HFFc6 (cell line): ENCODE data around the gene KRT6A. TPM values are rescaled to one million over a fixed set of nuclear protein-coding genes. Genes with fewer than 3 reads are reported as not detected.

Experiments
- DNase-seq: peaks from one replicate; pipeline ENCODE4 v3.0.0-alpha.2; 2018
- H3K27ac Mint-ChIP-seq: 2 replicates; pipeline ENCODE4 v1.8.0; 2020; ENCODE audit warnings: mild to moderate bottlenecking, mixed read lengths
- H3K27me3 Mint-ChIP-seq: 2 replicates; pipeline ENCODE4 v1.8.0; 2021; ENCODE audit warnings: mild to moderate bottlenecking, moderate library complexity, mixed read lengths; ENCODE audit not compliant: insufficient read depth
- H3K36me3 Mint-ChIP-seq: 2 replicates; pipeline ENCODE4 v1.8.0; 2021; ENCODE audit warnings: low read depth, mixed read lengths
- H3K4me1 Mint-ChIP-seq: 2 replicates; pipeline ENCODE4 v1.8.0; 2020; ENCODE audit warnings: low read depth, mixed read lengths
- H3K4me3 Mint-ChIP-seq: 2 replicates; pipeline ENCODE4 v1.8.0; 2020; ENCODE audit warnings: mild to moderate bottlenecking, moderate library complexity, mixed read lengths
- H3K9me3 Mint-ChIP-seq: 2 replicates; pipeline ENCODE4 v1.8.0; 2020; ENCODE audit warnings: mild to moderate bottlenecking, mixed read lengths
- CTCF ChIP-seq: fragments of 200-600 bp; sonication (generic); IDR thresholded peaks from 2 replicates; pipeline ENCODE4 v1.5.0; 2021; ENCODE audit warnings: antibody characterized with exemption, mild to moderate bottlenecking
- total RNA-seq, 6 experiments: library from RNA; stranded (reverse); fragmentation: NEBNext Ultra II Directional; extraction: Animal tissue kit (Norgen Biotek cat#: 25700); gene quantifications; 2 replicates in 1 of 6; 3 replicates in 5 of 6; pipeline ENCODE4 v1.2.3, GENCODE V29; 2021

The KRT6A gene
- total RNA-seq, 6 experiments from 2014 or later: not detected

GRCh38 chr12:52539083-52539820, 46.2 kb upstream of the KRT6A start:
- no peak for TF ChIP-seq CTCF
- Mint-ChIP-seq H3K4me3 (no peak overlapping the region), H3K27me3 (peaks cover 28% of the 10 kb centered on the region), H3K4me1 (peaks cover 14% of the 10 kb centered on the region), H3K9me3 (no peaks in the 10 kb centered on the region), H3K27ac (no peak overlapping the region), H3K36me3 (no peaks in the 10 kb centered on the region)
- DNase-seq: peak; percentile 80

- DNase-seq: no peak
- TF ChIP-seq CTCF: no peak
- Mint-ChIP-seq H3K4me3 (no peak overlapping the region), H3K36me3 (no peaks in the 10 kb centered on the region), H3K27ac (no peak overlapping the region), H3K27me3 (peaks cover 28% of the 10 kb centered on the region), H3K9me3 (no peaks in the 10 kb centered on the region), H3K4me1 (peaks cover 14% of the 10 kb centered on the region)
These were observed 44.0 kb upstream of the KRT6A start for GRCh38 chr12:52537101-52537500.

GRCh38 chr12:52535574-52535973, 42.5 kb upstream of the KRT6A start:
- no peaks in the 10 kb centered on the region for H3K36me3 Mint-ChIP-seq
- peaks cover 37% of the 10 kb centered on the region for H3K27me3 Mint-ChIP-seq
- no peak overlapping the region for H3K4me3 Mint-ChIP-seq
- H3K27ac Mint-ChIP-seq: no peak overlapping the region
- peaks cover 14% of the 10 kb centered on the region for H3K4me1 Mint-ChIP-seq
- no peak for TF ChIP-seq CTCF
- DNase-seq: no peak
- no peaks in the 10 kb centered on the region for H3K9me3 Mint-ChIP-seq

GRCh38 chr12:52534482-52534881, 41.4 kb upstream of the KRT6A start:
- Mint-ChIP-seq H3K36me3 (no peaks in the 10 kb centered on the region), H3K4me3 (no peak overlapping the region), H3K27ac (no peak overlapping the region), H3K9me3 (no peaks in the 10 kb centered on the region), H3K4me1 (peaks cover 12% of the 10 kb centered on the region), H3K27me3 (peaks cover 44% of the 10 kb centered on the region)
- no peak for TF ChIP-seq CTCF
- no peak for DNase-seq

GRCh38 chr12:52533686-52534470, 40.8 kb upstream of the KRT6A start:
- Mint-ChIP-seq H3K36me3 (no peaks in the 10 kb centered on the region), H3K9me3 (no peaks in the 10 kb centered on the region), H3K27me3 (peaks cover 47% of the 10 kb centered on the region), H3K27ac (no peak overlapping the region), H3K4me1 (peaks cover 5% of the 10 kb centered on the region), H3K4me3 (no peak overlapping the region)
- TF ChIP-seq CTCF: no peak
- no peak for DNase-seq
